ENCODE measurements around the gene SLF2. TPM values are rescaled to one million over a fixed set of nuclear protein-coding genes. Genes with fewer than 3 reads are reported as not detected.

SLF2 gene
- total and polyA plus RNA-seq, 9 of the 15 experiments (the other 6 are each of a cell fraction or from before 2014, with no cell fraction given), result 1.7 to 18.4 (median 7.8) TPM

GRCh38 chr10:100986952-100987684, 74.4 kb downstream of the SLF2 start, which contains the start of the genes MRPL43 and TWNK (continued):
- TF ChIP-seq, protein P1, sequence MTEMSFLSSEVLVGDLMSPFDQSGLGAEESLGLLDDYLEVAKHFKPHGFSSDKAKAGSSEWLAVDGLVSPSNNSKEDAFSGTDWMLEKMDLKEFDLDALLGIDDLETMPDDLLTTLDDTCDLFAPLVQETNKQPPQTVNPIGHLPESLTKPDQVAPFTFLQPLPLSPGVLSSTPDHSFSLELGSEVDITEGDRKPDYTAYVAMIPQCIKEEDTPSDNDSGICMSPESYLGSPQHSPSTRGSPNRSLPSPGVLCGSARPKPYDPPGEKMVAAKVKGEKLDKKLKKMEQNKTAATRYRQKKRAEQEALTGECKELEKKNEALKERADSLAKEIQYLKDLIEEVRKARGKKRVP (CRISPR knock-in tag; IDR thresholded peaks at IDR 0.05), result no peak
- TF ChIP-seq MEF2D (tag; conservative IDR thresholded peaks at IDR 0.05; ENCODE audit: low read depth), result no peak
- TF ChIP-seq ZNF395 (CRISPR knock-in tag; IDR thresholded peaks at IDR 0.05), result peak; percentile 43; the same call in 1 of the 2 replicates
- TF ChIP-seq OTX1 (CRISPR knock-in tag; IDR thresholded peaks at IDR 0.05), result no peak
- TF ChIP-seq SNIP1 (IDR thresholded peaks at IDR 0.05; ENCODE audit: low read depth), result no peak
- no peak for TF ChIP-seq JUN (IDR thresholded peaks at IDR 0.05; ENCODE audit: borderline replicate concordance, low read depth, low read length)
- no peak for TF ChIP-seq JUN (CRISPR knock-in tag; IDR thresholded peaks at IDR 0.05; ENCODE audit: borderline replicate concordance)
- no peak for TF ChIP-seq RBM15 (IDR thresholded peaks at IDR 0.05; ENCODE audit: insufficient read depth, low read length)
- TF ChIP-seq HNRNPH1 (optimal IDR thresholded peaks at IDR 0.05; ENCODE audit: low read depth, low read length), result no peak
- TF ChIP-seq POLR2A (conservative IDR thresholded peaks at IDR 0.05), result peak; percentile 81
- TF ChIP-seq SNAPC5 (CRISPR knock-in tag; IDR thresholded peaks at IDR 0.05), result no peak
- no peak for TF ChIP-seq ATF1 (CRISPR knock-in tag; IDR thresholded peaks at IDR 0.05)
- peak; percentile 30; the same call in 1 of the 2 replicates for TF ChIP-seq ATF1 (tag; IDR thresholded peaks at IDR 0.05)
- TF ChIP-seq RAD51 (IDR thresholded peaks at IDR 0.05; ENCODE audit: borderline replicate concordance, low read depth), result no peak
- TF ChIP-seq, protein P2, sequence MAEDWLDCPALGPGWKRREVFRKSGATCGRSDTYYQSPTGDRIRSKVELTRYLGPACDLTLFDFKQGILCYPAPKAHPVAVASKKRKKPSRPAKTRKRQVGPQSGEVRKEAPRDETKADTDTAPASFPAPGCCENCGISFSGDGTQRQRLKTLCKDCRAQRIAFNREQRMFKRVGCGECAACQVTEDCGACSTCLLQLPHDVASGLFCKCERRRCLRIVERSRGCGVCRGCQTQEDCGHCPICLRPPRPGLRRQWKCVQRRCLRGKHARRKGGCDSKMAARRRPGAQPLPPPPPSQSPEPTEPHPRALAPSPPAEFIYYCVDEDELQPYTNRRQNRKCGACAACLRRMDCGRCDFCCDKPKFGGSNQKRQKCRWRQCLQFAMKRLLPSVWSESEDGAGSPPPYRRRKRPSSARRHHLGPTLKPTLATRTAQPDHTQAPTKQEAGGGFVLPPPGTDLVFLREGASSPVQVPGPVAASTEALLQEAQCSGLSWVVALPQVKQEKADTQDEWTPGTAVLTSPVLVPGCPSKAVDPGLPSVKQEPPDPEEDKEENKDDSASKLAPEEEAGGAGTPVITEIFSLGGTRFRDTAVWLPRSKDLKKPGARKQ (CRISPR knock-in tag; IDR thresholded peaks at IDR 0.05), result no peak
- TF ChIP-seq, protein P3, sequence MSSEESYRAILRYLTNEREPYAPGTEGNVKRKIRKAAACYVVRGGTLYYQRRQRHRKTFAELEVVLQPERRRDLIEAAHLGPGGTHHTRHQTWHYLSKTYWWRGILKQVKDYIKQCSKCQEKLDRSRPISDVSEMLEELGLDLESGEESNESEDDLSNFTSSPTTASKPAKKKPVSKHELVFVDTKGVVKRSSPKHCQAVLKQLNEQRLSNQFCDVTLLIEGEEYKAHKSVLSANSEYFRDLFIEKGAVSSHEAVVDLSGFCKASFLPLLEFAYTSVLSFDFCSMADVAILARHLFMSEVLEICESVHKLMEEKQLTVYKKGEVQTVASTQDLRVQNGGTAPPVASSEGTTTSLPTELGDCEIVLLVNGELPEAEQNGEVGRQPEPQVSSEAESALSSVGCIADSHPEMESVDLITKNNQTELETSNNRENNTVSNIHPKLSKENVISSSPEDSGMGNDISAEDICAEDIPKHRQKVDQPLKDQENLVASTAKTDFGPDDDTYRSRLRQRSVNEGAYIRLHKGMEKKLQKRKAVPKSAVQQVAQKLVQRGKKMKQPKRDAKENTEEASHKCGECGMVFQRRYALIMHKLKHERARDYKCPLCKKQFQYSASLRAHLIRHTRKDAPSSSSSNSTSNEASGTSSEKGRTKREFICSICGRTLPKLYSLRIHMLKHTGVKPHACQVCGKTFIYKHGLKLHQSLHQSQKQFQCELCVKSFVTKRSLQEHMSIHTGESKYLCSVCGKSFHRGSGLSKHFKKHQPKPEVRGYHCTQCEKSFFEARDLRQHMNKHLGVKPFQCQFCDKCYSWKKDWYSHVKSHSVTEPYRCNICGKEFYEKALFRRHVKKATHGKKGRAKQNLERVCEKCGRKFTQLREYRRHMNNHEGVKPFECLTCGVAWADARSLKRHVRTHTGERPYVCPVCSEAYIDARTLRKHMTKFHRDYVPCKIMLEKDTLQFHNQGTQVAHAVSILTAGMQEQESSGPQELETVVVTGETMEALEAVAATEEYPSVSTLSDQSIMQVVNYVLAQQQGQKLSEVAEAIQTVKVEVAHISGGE (CRISPR knock-in tag; IDR thresholded peaks at IDR 0.05), result peak in 1 of 3 experiments; percentile 86; a peak in 2 of 6 replicates
- no peak for TF ChIP-seq CBX2 (IDR thresholded peaks at IDR 0.05; ENCODE audit: insufficient read depth, low read length, poor library complexity, severe bottlenecking)
- TF ChIP-seq SMARCC2 (IDR thresholded peaks at IDR 0.05; ENCODE audit: low read depth), result no peak
- TF ChIP-seq RAD21 (CRISPR knock-in tag; conservative IDR thresholded peaks at IDR 0.05 in 1 of 2, IDR thresholded peaks at IDR 0.05 in 1 of 2), result no peak
- no peak for TF ChIP-seq BRD9 (IDR thresholded peaks at IDR 0.05; ENCODE audit: low read depth, partially characterized antibody)
